Neural cell (in vitro differentiated cells): ENCODE results near the gene DEPDC1.

Source experiments
- EP300 ChIP-seq: fragments of 450-650 bp; conservative IDR thresholded peaks from 2 replicates; pipeline ENCODE4 v1.6.1; 2014; ENCODE audit warnings: antibody characterized with exemption, mild to moderate bottlenecking, moderate library complexity; ENCODE audit not compliant: poor library complexity, severe bottlenecking
- EZH2 ChIP-seq: fragments of 200-600, 300-800 bp; shearing (Covaris generic), sonication (generic); IDR thresholded peaks from 2 replicates; pipeline ENCODE4 v1.6.1; 2014; ENCODE audit warnings: antibody characterized with exemption, low read length, borderline replicate concordance, mild to moderate bottlenecking; ENCODE audit not compliant: insufficient read depth, poor library complexity, severe bottlenecking
- POLR2AphosphoS5 ChIP-seq: IDR thresholded peaks from 2 replicates; pipeline ENCODE4 v1.6.1; 2012
- RAD21 ChIP-seq: fragments of 450-650 bp; conservative IDR thresholded peaks from 2 replicates; pipeline ENCODE4 v1.6.1; 2014; ENCODE audit warnings: antibody characterized with exemption, mild to moderate bottlenecking, moderate library complexity
- TF ChIP-seq, protein P1 (sequence below): fragments of 450-650 bp; IDR thresholded peaks from 2 replicates; pipeline ENCODE4 v1.5.1; 2014; ENCODE audit warnings: antibody characterized with exemption, mild to moderate bottlenecking, moderate library complexity; ENCODE audit not compliant: poor library complexity, severe bottlenecking

DNA sequence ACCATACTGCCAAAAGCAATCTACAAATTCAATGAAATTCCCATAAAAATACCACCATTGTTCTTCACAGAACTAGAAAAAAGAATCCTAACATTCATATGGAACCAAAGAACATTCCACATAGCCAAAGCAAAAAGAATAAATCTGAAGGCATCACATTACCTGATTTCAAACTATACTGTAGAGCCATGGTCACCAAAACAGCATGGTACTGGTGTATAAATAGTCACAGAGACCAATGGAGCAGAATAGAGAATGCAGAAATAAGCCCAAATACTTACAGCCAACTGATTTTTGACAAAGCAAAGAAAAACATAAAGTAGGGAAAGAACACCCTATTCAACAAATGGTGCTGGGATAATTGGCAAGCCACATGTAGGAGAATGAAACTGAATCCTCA is 6.2 kb upstream of the DEPDC1 start:
- TF ChIP-seq, protein P1, sequence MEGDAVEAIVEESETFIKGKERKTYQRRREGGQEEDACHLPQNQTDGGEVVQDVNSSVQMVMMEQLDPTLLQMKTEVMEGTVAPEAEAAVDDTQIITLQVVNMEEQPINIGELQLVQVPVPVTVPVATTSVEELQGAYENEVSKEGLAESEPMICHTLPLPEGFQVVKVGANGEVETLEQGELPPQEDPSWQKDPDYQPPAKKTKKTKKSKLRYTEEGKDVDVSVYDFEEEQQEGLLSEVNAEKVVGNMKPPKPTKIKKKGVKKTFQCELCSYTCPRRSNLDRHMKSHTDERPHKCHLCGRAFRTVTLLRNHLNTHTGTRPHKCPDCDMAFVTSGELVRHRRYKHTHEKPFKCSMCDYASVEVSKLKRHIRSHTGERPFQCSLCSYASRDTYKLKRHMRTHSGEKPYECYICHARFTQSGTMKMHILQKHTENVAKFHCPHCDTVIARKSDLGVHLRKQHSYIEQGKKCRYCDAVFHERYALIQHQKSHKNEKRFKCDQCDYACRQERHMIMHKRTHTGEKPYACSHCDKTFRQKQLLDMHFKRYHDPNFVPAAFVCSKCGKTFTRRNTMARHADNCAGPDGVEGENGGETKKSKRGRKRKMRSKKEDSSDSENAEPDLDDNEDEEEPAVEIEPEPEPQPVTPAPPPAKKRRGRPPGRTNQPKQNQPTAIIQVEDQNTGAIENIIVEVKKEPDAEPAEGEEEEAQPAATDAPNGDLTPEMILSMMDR = no peak
- TF ChIP-seq EZH2 = no peak
- no peak for TF ChIP-seq EP300
- no peak for TF ChIP-seq POLR2AphosphoS5
- no peak for TF ChIP-seq RAD21
